ENCODE data around the gene SLC16A5. TPM values are rescaled to one million over a fixed set of nuclear protein-coding genes. Genes with fewer than 3 reads are reported as not detected.
A peak's percentile ranks its signal among the peaks of the same experiment; 100 is the strongest.

The SLC16A5 gene
- total and polyA plus RNA-seq, 10 of the 15 experiments (the other 5 are each of a cell fraction or from before 2014, with no cell fraction given), result 0.03 to 3.1 (median 0.96) TPM

DNA sequence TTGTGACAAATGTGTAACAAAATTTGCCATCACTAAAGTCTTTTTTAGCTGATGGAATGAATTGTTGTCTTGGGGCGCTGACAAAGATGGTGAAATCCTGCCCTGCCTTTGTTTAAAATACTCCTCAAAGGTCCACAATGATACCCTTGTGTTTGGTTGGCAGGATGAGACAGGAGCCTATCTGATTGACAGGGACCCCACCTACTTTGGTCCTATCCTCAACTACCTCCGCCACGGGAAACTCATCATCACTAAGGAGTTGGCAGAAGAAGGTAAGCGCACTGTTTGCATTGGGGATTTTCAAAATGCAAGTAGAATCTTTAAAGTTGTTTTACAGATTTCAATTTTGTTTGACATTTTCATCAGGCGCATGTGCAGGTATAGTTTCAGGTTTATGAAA lies 38.7 kb upstream of the SLC16A5 start:
- H3K4me1 ChIP-seq (ENCODE audit: control insufficient read depth, insufficient read depth, low read length), result peaks cover 3% of the 10 kb centered on the region
- H3K4me2 ChIP-seq (ENCODE audit: control insufficient read depth, insufficient read depth), result peak overlapping the region; percentile 17; the same call in 1 of the 2 replicates
- peaks cover 22% of the 10 kb centered on the region for H3K79me2 ChIP-seq (ENCODE audit: control insufficient read depth, insufficient read depth, low read length)
- ChIA-PET SMC1A (ENCODE audit: uncharacterized antibody, unreplicated experiment) (interaction anchor here (0.8 to 2.5 kb wide), 10 partner anchors 8 to 123 kb away, joined by 3 to 11 read pairs (median 5); partner anchors contain the start of gene MRPL58), CTCF (interaction anchor here (0.8 to 2.7 kb wide), 12 partner anchors 9 to 125 kb away, joined by 3 to 16 read pairs (median 5); partner anchors contain the start of gene MRPL58), RAD21 (ENCODE audit: unreplicated experiment) (interaction anchor here (0.6 to 4.3 kb wide), 8 partner anchors 11 to 88 kb away, joined by 4 to 22 read pairs (median 5); no protein-coding TSS in a partner anchor), POLR2A (interaction anchor here (0.5 to 1.4 kb wide), 10 partner anchors 10 to 201 kb away, joined by 3 to 6 read pairs (median 3); no protein-coding TSS in a partner anchor)
- ATAC-seq, result no peak
- H2AFZ ChIP-seq (ENCODE audit: control insufficient read depth, low read depth, low read length), result no peak overlapping the region
- intact Hi-C loops (cut with micrococcal nuclease; ENCODE audit: unreplicated experiment) (no loop called here), in situ Hi-C loops (cut with MboI) (no loop called here)
- no peak overlapping the region for H3K4me3 ChIP-seq
- no TSS peak for BruUV-seq (replicated peaks)
- no peak for DNase-seq (ENCODE audit: low read depth, low spot score)
- H3K27ac ChIP-seq (ENCODE audit: control insufficient read depth, insufficient read depth), result no peak overlapping the region
- H3K9me3 ChIP-seq (replicated peaks; ENCODE audit: control insufficient read depth, insufficient read depth, low read length), result no peaks in the 10 kb centered on the region
- TF ChIP-seq, protein P1, sequence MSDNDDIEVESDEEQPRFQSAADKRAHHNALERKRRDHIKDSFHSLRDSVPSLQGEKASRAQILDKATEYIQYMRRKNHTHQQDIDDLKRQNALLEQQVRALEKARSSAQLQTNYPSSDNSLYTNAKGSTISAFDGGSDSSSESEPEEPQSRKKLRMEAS (IDR thresholded peaks at IDR 0.05; ENCODE audit: low read depth, low read length), result no peak
- TF ChIP-seq RB1 (IDR thresholded peaks at IDR 0.05; ENCODE audit: borderline replicate concordance) (no peak), ATF7 (IDR thresholded peaks at IDR 0.05; ENCODE audit: low read depth) (no peak), CHD2 (IDR thresholded peaks at IDR 0.05; ENCODE audit: borderline replicate concordance, low read depth, low read length) (no peak), SP1 (IDR thresholded peaks at IDR 0.05; ENCODE audit: low read depth, low read length) (no peak)
- TF ChIP-seq, protein P2, sequence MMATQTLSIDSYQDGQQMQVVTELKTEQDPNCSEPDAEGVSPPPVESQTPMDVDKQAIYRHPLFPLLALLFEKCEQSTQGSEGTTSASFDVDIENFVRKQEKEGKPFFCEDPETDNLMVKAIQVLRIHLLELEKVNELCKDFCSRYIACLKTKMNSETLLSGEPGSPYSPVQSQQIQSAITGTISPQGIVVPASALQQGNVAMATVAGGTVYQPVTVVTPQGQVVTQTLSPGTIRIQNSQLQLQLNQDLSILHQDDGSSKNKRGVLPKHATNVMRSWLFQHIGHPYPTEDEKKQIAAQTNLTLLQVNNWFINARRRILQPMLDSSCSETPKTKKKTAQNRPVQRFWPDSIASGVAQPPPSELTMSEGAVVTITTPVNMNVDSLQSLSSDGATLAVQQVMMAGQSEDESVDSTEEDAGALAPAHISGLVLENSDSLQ (IDR thresholded peaks at IDR 0.05), result peak; percentile 79
- TF ChIP-seq, protein P3, sequence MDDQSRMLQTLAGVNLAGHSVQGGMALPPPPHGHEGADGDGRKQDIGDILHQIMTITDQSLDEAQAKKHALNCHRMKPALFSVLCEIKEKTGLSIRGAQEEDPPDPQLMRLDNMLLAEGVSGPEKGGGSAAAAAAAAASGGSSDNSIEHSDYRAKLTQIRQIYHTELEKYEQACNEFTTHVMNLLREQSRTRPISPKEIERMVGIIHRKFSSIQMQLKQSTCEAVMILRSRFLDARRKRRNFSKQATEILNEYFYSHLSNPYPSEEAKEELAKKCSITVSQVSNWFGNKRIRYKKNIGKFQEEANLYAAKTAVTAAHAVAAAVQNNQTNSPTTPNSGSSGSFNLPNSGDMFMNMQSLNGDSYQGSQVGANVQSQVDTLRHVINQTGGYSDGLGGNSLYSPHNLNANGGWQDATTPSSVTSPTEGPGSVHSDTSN (IDR thresholded peaks at IDR 0.05; ENCODE audit: insufficient replicate concordance, low read depth, low read length), result peak; percentile 16
- WGBS (ENCODE audit: insufficient coverage, insufficient replicate concordance, low lambda C conversion rate, missing lambda C conversion rate), result 60% methylated on average over 5 of the region's 5 CpGs
- H4K20me1 ChIP-seq (ENCODE audit: control insufficient read depth, insufficient read depth), result no peaks in the 10 kb centered on the region
- no peak for FAIRE-seq
- H3K36me3 ChIP-seq (ENCODE audit: control insufficient read depth in 2 of 2, insufficient read depth in 2 of 2, low read length in 1 of 2), result no peaks in the 10 kb centered on the region; a peak in 2 of 4 replicates
- H3K9ac ChIP-seq (ENCODE audit: control insufficient read depth, insufficient read depth, low read length), result no peak overlapping the region
- no peaks in the 10 kb centered on the region for H3K27me3 ChIP-seq (replicated peaks in 1 of 2; ENCODE audit: control insufficient read depth in 2 of 2, insufficient read depth in 2 of 2, low read length in 1 of 2)
